Stimulated activated CD4-positive, alpha-beta T cell treated with anti-CD3 and anti-CD28 coated beads, TNF-alpha, amount 100 ng/mL, for 24 hours (primary cell): ENCODE data around the gene VEZT.
A peak's percentile ranks its signal among the peaks of the same experiment; 100 is the strongest.

ENCODE experiments used
- DNase-seq, 3 experiments: peaks; one replicate each; pipeline ENCODE4 v3.0.0-alpha.2; 2020; ENCODE audit warnings: low read depth in 3 of 3

VEZT gene

GRCh38 chr12:95200128-95200894, 17.3 kb upstream of the VEZT start:
- DNase-seq: no peak

GRCh38 chr12:95201056-95201670, 16.4 kb upstream of the VEZT start:
- DNase-seq: no peak

GRCh38 chr12:95202691-95203486, 14.7 kb upstream of the VEZT start:
- DNase-seq: no peak

- DNase-seq: no peak
These were observed 14.0 kb upstream of the VEZT start for GRCh38 chr12:95203487-95204030.

- DNase-seq: no peak
These were observed 13.3 kb upstream of the VEZT start for GRCh38 chr12:95204141-95204866.

GRCh38 chr12:95205016-95205624, 12.5 kb upstream of the VEZT start:
- no peak for DNase-seq

GRCh38 chr12:95205685-95206084, 11.9 kb upstream of the VEZT start:
- DNase-seq: no peak

GRCh38 chr12:95206916-95207315, 10.7 kb upstream of the VEZT start:
- no peak for DNase-seq

GRCh38 chr12:95207407-95207806, 10.2 kb upstream of the VEZT start:
- no peak for DNase-seq

- no peak for DNase-seq
These were observed 8.9 kb upstream of the VEZT start for GRCh38 chr12:95208678-95209077.

GRCh38 chr12:95212586-95212985, 5.0 kb upstream of the VEZT start:
- DNase-seq: no peak

GRCh38 chr12:95213119-95213518, 4.5 kb upstream of the VEZT start:
- DNase-seq: no peak

GRCh38 chr12:95213928-95214327, 3.7 kb upstream of the VEZT start:
- no peak for DNase-seq

GRCh38 chr12:95214466-95214865, 3.1 kb upstream of the VEZT start:
- no peak for DNase-seq

GRCh38 chr12:95215949-95216348, 1.7 kb upstream of the VEZT start:
- DNase-seq: no peak

GRCh38 chr12:95216711-95217376, 763 bp upstream of the VEZT start:
- no peak for DNase-seq

GRCh38 chr12:95218150-95219133, 835 bp downstream of the VEZT start:
- DNase-seq: peak; percentile 19 to 52 (median 21)

GRCh38 chr12:95220190-95220589, 2.6 kb downstream of the VEZT start:
- no peak for DNase-seq

- no peak for DNase-seq
These were observed 3.1 kb downstream of the VEZT start for GRCh38 chr12:95220726-95221125.
